Esophagus (tissue), 2 donors: ENCODE measurements around the gene GSN. TPM values are rescaled to one million over a fixed set of nuclear protein-coding genes. Genes with fewer than 3 reads are reported as not detected.

Experiments
- H3K27ac ChIP-seq, 2 donors: one replicate each; pipeline ENCODE4 v1.5.1; 2013; ENCODE audit warnings: low read depth in 2 of 2, mild to moderate bottlenecking in 2 of 2, inconsistent platforms in 1 of 2, low read length in 1 of 2, moderate library complexity in 1 of 2
- H3K27me3 ChIP-seq, 2 donors: one replicate each; pipeline ENCODE4 v1.6.1; 2013; ENCODE audit warnings: low read length in 2 of 2, control low read depth in 1 of 2, mild to moderate bottlenecking in 1 of 2; ENCODE audit not compliant: insufficient read depth in 2 of 2, control insufficient read depth in 1 of 2
- H3K36me3 ChIP-seq, 2 donors: one replicate each; pipeline ENCODE4 v1.6.1; 2013; ENCODE audit warnings: low read length in 1 of 2; ENCODE audit not compliant: control insufficient read depth in 2 of 2, insufficient read depth in 2 of 2
- H3K4me1 ChIP-seq, 2 donors: one replicate each; pipeline ENCODE4 v1.6.1; 2013; ENCODE audit warnings: low read length in 1 of 2; ENCODE audit not compliant: control insufficient read depth in 2 of 2, insufficient read depth in 2 of 2
- H3K4me3 ChIP-seq, 2 donors: one replicate each; pipeline ENCODE4 v1.5.1; 2013; ENCODE audit warnings: low read length in 2 of 2, mild to moderate bottlenecking in 2 of 2, low read depth in 1 of 2, moderate library complexity in 1 of 2
- H3K9me3 ChIP-seq, 2 donors: one replicate each; pipeline ENCODE4 v1.6.1; 2013; ENCODE audit warnings: mild to moderate bottlenecking in 2 of 2, low read depth in 1 of 2, low read length in 1 of 2, moderate library complexity in 1 of 2; ENCODE audit not compliant: control insufficient read depth in 2 of 2, insufficient read depth in 1 of 2
- WGBS, 2 donors: extraction: QIAGEN DNeasy Blood & Tissue Kit; methylation state at CpG; one replicate each; pipeline ENCODE4 v1.1.7; 2013; 5-methylcytosine and 5-hydroxymethylcytosine counted together
- polyA plus RNA-seq, 2 donors: library from polyadenylated mRNA; stranded (reverse); fragments of 200-250 nt; gene quantifications; one replicate each; pipeline ENCODE4 v1.2.3, GENCODE V29; 2013
- donor health status: healthy with polysubstance abuse.
- donor health status: Bipolar disorder and iron deficiency.

Gene GSN
- polyA plus RNA-seq, 2 donors = 198 to 418 TPM

DNA sequence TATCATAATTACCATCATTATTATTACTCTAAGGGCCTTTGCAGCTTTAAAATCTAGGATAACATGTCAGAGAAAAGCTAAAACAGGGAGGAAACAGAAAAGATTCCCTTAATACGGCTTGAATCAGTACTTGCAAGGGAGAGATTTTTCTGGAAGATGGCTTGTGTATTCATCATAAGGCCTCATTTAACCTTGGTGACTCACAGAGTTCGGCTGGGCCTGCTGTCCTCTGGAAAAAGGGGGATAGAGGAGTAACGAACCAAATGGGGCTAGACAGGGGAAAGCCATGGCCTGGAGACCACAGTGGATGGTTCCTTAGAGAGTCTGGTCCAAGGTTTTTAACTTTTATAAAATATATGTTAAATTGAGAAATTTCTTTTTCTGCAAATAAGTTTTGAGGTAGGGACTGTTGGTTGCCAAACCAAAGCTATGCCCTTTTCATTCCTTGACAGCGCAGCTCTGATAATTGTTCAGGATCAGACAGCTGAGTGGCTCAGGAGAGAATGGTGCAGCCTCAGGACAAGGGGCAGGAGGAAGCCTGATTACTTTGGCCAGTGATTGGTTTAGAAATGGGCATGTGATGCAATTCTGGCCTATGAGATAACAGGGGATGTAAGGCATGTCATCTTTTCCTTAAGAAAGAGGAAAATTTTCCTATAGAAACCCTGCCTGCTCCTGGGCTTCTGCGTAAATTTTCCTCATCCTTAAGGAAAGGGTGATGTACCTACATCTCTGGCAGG lies 25.6 kb upstream of the GSN start:
- WGBS, 2 donors = 67 to 79% methylated on average over 5 of the region's 5 CpGs
- Histone ChIP-seq H3K4me3 (no peak overlapping the region), H3K27ac (no peak overlapping the region), H3K4me1 (no peaks in the 10 kb centered on the region), H3K9me3 (no peaks in the 10 kb centered on the region), H3K36me3 (no peaks in the 10 kb centered on the region), H3K27me3 (no peaks in the 10 kb centered on the region)

DNA sequence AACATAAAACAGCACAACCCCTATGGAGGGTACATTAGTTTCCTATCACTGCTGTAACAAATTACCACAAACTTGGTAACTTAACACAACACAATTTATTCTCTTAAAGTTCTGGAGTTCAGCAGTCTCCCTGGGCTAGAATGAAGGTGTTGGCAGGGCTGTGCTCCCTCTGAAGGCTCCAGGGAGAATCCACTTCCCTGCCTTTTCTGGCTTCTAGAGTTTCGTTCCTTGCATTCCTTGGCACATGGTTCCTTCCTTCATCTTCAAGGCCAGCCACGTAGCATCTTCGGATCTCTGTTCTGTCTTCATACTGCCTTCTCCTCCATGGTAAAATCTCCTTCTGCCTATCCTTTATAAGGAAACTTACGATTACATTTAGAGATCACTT lies 25.0 kb upstream of the GSN start:
- Histone ChIP-seq H3K4me3 (no peak overlapping the region), H3K27ac (peak overlapping the region in 1 of 2 donors; percentile 3)

DNA sequence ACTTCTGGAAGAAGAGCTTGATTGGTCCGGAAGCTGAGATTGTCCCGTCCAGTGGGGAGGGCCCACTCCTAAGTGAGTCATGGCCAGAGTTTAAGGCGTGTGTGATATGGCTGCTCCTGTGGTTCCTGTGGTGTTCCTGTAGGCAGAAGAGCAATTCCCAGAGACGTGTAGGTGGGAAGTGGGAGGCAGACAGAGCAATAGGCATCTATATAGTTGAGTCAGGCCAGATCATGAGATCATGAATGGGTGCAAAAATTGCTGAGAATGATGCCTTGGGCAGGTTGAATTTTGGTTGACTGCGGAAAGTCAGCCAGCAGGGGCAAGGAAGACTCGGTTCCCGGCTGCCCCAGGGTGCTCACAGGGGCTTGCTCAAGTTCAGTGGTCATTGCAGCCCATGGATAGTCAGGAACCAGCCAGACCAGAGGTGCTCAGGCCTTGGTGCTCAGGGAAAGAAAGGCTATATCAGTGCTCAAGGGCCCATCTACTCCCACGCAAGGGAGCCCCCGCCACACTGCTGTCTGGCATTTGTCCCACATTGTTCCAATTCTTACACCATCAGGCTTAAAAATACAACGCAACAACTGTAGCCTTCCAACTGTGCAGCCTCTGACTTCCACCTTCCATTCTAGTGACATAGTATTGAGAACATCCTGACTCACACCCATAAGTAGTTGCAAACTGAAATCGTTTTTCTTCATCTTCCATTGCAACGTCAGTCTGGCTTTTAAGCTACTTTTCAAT lies 21.0 kb upstream of the GSN start:
- WGBS, 2 donors = 81 to 85% methylated on average over 12 of the region's 12 CpGs
- Histone ChIP-seq H3K36me3 (no peaks in the 10 kb centered on the region), H3K9me3 (no peaks in the 10 kb centered on the region), H3K27ac (no peak overlapping the region), H3K4me1 (no peaks in the 10 kb centered on the region), H3K27me3 (no peaks in the 10 kb centered on the region), H3K4me3 (no peak overlapping the region)

More for the DNA sequence above, 25.0 kb upstream of the GSN start:
- no peaks in the 10 kb centered on the region for H3K9me3 ChIP-seq
- 75 to 86% methylated on average over 4 of the region's 4 CpGs for WGBS, 2 donors
- no peaks in the 10 kb centered on the region for H3K36me3 ChIP-seq
- H3K4me1 ChIP-seq = no peaks in the 10 kb centered on the region
- H3K27me3 ChIP-seq = no peaks in the 10 kb centered on the region

DNA sequence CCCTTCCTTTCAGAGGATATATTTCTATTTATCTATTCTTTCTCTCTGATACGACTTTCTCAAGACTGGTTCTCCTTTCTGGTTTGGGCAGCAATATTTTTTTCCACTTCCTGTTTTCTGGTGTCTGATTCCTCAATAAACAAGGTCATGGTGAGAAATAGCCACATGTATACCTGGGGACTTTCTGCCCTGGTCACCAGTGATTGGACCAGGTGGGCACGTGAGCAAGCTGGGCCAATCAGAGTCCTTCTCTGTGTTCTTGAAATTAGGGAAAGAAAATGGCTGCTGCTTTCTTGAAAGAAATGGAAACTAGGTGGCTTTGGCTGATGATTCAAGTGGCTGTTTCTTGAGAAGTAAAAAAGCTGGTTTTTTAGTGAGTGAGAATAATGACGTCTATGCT lies 18.4 kb upstream of the GSN start:
- H3K4me3 ChIP-seq = no peak overlapping the region
- no peak overlapping the region for H3K27ac ChIP-seq
- no peaks in the 10 kb centered on the region for H3K4me1 ChIP-seq
- H3K27me3 ChIP-seq = no peaks in the 10 kb centered on the region
- H3K9me3 ChIP-seq = no peaks in the 10 kb centered on the region
- no peaks in the 10 kb centered on the region for H3K36me3 ChIP-seq
- 79 to 86% methylated on average over 3 of the region's 3 CpGs for WGBS, 2 donors

DNA sequence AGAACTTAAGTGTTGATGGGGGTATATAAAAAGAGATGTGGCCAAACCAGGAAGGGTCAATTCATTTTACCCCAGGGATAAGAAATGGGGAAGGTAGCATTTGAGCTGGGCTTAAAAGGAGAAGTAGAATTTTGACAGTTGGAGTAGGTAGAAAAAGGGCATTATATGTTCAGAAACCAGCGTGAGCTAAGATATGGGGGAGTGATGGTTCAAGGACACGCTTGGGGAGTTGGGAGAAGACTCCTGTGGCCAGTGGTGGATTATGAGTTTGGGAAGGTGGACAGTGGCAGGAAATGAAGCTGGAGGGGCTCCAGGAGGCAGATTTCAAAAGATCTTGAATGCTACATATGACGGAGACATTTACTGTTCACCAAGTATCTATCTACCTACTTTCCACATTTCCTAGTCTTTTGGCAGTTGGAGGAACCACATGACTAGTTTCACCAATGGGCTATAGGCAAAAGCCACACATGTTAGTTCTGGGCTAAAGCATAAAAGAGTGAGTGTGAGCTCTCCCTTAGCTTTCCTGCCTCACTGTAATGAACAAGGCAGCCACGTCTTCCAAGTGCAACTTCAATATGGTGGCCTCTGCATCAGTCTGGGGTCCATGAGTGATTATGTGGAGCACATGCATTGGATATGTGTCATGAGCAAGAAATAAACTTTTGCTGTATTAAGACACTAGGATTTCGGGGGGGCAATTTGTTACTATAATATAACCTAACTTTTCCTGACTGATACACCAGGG lies 15.7 kb upstream of the GSN start:
- Histone ChIP-seq H3K4me1 (no peaks in the 10 kb centered on the region), H3K27me3 (no peaks in the 10 kb centered on the region), H3K36me3 (no peaks in the 10 kb centered on the region), H3K4me3 (no peak overlapping the region), H3K27ac (no peak overlapping the region), H3K9me3 (no peaks in the 10 kb centered on the region)
- 93 to 98% methylated on average over 5 of the region's 5 CpGs for WGBS, 2 donors

DNA sequence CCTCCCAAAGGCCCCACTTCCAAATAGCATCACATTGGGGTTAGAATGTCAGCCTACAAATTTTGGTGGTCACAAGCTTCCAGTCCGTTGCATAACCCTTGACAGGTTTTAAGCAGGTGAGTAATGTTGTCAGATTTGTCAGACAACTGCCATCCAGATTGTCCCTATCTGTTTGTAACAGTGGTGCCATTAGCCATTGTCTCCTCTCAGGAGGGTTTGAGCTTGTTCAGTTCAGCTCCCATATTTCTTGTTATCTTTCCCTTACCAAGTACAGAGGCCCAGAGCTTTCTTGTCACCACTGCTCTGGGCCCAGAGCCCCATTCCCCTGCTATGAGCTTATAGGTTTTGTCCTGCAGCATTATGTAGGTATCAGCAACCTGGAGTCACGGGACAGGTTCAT lies 14.8 kb upstream of the GSN start:
- 79 to 86% methylated on average over 2 of the region's 2 CpGs for WGBS, 2 donors
- H3K27ac ChIP-seq = no peak overlapping the region

DNA sequence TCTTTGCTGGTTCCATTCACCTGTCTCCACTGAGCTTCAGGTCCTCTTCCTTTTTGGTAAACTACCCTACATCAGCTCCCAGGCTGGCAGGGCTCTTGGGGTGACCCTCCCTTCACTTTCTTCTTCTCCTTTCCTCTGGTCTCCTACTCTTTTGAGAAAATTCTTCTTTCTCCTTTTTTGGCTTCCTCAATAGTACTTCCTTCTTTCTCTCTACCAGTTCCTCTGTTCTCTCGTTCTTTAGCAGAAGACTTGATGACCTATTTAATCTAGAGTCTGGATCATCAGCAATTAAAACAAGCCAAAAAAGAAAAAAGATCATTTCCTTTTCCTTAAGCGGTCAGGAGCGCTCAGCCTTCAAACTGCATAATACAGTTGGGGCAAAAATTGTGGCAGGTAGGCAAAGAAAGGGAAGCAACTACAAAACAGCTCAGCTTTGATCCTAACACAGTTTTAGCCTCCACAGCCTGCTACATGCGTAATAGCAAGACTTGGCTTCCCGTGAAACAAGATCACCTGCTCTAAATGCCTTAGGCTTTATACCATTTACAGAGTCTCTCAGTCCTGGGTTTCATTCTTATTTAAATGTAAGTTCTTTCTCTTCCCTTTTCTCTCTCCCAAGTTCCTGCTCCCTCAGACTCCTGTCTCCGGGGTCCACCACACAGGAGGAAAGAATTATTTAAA lies 14.0 kb upstream of the GSN start:
- Histone ChIP-seq H3K9me3 (no peaks in the 10 kb centered on the region), H3K36me3 (no peaks in the 10 kb centered on the region), H3K27me3 (no peaks in the 10 kb centered on the region), H3K4me1 (no peaks in the 10 kb centered on the region), H3K27ac (no peak overlapping the region), H3K4me3 (no peak overlapping the region)
- WGBS, 2 donors = 51 to 54% methylated on average over 6 of the region's 6 CpGs

More for the DNA sequence above, 14.8 kb upstream of the GSN start:
- no peak overlapping the region for H3K4me3 ChIP-seq
- H3K9me3 ChIP-seq = no peaks in the 10 kb centered on the region
- H3K27me3 ChIP-seq = no peaks in the 10 kb centered on the region
- no peaks in the 10 kb centered on the region for H3K4me1 ChIP-seq
- no peaks in the 10 kb centered on the region for H3K36me3 ChIP-seq

DNA sequence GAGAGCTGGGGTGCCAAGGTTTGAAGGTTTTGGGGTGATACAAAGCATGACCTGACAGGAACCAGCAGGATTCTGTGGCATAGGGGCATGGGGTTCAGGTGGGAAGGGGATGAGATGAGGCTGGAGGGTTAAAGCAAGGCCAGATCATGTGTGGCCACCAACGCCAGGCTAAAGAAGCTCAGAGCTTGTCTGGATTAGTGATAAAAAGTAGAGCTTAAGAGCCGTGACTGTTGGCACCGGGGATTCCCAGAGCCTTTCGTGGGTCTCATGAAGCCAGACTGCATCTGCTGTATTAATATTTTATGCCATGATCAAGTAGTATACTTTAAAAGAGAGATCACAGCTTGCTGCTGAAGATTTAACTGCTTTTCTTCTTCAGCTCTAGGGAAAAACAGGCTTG lies 8.5 kb upstream of the GSN start:
- peaks cover 0 to 3% of the 10 kb centered on the region in 2 donors for H3K4me1 ChIP-seq
- H3K27me3 ChIP-seq = no peaks in the 10 kb centered on the region
- H3K27ac ChIP-seq = no peak overlapping the region
- no peaks in the 10 kb centered on the region for H3K36me3 ChIP-seq
- no peaks in the 10 kb centered on the region for H3K9me3 ChIP-seq
- WGBS, 2 donors = 85 to 91% methylated on average over 4 of the region's 4 CpGs
- no peak overlapping the region for H3K4me3 ChIP-seq

DNA sequence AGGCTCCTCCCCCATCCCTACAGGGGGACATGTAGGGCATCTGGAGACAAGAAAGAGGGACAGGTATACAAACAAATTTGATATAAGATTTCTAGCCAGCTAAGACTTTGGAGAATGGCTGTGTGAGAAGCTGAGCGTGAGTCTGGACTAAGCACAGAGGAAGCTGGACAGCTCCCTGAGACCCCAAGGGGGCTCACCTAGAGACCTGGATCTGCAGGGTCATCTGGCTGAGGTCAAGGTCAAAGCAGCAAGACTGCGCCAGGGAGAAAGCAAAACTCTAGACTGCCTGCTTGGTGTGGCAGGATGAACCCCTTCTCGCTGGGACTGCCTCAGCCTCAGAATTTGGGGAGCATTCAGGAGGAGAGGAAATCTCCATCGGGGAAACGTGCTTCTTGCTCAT lies 8.0 kb upstream of the GSN start:
- 89 to 93% methylated on average over 5 of the region's 5 CpGs for WGBS, 2 donors
- H3K4me3 ChIP-seq = no peak overlapping the region
- H3K36me3 ChIP-seq = no peaks in the 10 kb centered on the region
- H3K9me3 ChIP-seq = no peaks in the 10 kb centered on the region
- H3K4me1 ChIP-seq = peaks cover 0 to 3% of the 10 kb centered on the region in 2 donors
- no peaks in the 10 kb centered on the region for H3K27me3 ChIP-seq
- H3K27ac ChIP-seq = no peak overlapping the region
